ENCODE data around the gene CHD3.

CHD3 gene

DNA sequence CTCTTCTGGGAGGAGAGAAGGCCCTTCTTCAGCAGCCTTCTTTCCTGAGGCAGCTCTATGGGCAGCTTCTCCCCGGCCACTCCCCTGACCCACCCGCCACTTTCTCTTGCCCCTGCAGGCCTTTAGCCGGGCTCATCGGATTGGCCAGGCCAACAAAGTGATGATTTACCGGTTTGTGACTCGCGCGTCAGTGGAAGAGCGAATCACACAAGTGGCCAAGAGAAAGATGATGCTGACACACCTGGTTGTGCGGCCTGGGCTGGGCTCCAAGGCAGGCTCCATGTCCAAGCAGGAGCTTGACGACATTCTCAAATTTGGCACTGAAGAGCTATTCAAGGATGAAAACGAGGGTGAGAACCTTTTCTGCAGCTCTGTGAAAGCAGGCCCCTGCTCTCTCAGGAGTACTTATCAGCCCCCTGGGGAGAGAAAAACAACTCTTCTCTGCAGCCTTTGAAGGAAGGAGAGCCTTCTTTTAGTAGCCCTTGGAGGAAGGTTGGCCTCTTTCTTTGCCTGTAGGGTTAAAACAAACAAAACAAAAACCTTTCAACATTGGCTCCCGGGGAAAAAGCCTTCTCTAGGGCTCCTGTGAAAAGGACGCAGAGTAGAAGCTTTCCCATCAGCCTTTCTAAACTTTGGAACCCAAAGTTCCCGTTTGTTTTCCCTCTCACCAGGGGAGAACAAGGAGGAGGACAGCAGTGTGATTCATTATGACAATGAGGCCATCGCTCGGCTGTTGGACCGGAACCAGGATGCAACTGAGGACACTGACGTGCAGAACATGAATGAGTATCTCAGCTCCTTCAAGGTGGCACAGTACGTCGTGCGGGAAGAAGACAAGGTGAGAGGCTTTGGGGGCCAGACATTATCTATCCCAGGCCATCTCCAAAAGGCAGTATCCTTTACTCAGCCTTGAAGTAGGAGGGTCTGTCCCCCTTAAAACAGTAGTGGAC is 14.8 kb downstream of the CHD3 start:
- no peak for DNase-seq

- no peak for DNase-seq
Observed at GRCh38 chr17:7909089-7909488, 20.5 kb downstream of the CHD3 start.

DNA sequence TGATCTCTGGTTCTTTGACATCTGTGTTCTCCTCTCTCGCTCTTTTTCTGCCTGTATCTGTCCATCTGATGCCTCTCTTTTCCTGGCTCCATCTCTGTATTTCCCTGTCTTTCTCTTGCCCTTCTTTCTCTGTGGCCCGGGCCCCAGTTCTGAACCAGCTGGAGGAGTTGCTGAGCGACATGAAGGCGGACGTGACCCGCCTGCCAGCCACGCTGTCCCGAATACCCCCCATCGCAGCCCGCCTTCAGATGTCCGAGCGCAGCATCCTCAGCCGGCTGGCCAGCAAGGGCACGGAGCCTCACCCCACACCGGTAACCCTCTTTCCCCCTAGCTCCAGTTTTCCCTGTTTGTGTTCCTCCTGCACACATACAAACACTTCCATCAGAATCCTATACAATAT is 21.7 kb downstream of the CHD3 start:
- DNase-seq, result no peak

- no peak for DNase-seq
Observed at GRCh38 chr17:7910711-7911110, 22.1 kb downstream of the CHD3 start.

GRCh38 chr17:7911116-7911515 is 22.5 kb downstream of the CHD3 start:
- DNase-seq, result no peak

- DNase-seq, result peak; percentile 35
Observed at GRCh38 chr17:7912927-7913524, 24.4 kb downstream of the CHD3 start.

DNA sequence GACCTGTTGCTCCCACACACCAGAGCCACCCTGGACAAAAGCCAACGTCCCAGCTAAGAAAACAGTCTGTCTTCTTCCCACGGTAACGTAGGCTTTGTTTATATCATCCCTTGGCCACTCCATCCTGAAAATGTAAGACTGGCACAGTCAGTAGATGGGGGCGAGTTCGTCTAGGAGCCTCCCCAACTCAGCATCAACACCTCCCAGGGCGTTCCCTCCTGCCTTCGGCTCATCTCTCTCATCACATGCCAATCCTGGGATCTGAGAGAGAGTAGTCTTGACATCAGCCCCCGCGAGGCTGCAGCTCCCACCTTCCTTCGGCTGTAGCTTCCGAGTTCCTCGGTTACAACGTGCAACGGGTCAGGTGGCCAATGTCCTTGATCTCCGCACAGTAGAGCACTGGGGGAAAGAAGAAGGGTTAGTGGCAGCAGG is 26.6 kb downstream of the CHD3 start:
- no peak for DNase-seq

- peak; percentile 81 for DNase-seq
Observed at GRCh38 chr17:7915611-7916384, 27.2 kb downstream of the CHD3 start, which contains the start of gene RNF227. TSS of gene RNF227 (minus strand) at chr17:7916289. CDS start at chr17:7916195, 94 bp downstream.

- DNase-seq, result no peak
Observed at GRCh38 chr17:7916385-7916682, 27.7 kb downstream of the CHD3 start.

GRCh38 chr17:7916808-7917207 is 28.2 kb downstream of the CHD3 start:
- DNase-seq, result no peak

DNA sequence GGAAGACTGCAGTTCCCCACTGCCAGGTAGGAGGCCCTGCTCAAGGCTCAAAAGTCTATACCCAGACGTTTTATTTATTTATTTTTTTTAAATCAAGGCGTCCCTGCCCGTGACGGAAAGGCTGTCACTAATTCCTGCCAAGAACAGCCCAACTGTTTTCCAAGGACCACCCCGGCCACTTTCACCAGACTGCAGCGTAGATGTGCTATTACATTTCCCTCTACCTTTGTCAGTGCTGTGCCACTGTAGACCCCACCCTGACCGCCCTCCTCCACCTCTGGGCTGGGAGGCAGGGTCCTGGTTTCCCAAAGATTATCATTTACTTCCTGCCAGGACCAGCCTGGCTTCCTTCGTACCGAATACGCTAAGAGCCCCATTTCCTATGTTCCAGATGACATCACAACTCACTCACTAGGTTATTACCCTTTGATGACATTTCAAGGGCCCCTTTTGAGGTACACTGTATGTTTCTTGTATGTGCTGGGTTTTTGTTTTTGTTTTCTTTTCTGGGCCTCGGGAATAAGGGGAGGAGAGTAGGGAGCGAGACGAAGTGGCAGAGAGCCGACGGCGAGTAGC is 33.8 kb downstream of the CHD3 start:
- DNase-seq, result no peak

- no peak for DNase-seq
Observed at GRCh38 chr17:7922845-7923628, 34.4 kb downstream of the CHD3 start.

DNA sequence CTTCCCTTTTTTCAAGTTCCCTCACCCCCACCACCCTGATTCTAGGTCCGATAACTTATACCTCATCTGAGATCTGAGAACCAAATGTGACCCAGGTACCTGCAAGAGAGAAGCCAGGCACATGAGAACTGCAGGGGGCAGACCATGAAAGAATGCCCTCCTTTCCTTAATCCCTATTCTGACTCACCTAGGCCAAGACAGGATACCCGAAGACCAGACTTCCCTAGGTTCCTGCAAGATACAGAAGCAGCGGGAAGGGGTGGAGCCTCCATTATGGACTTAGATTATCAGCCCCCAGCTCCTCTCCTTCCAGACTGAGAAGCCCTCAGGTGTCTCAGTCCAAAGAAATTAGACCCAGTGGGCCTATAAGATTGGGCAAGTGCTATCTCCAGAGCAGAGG is 39.0 kb downstream of the CHD3 start:
- no peak for DNase-seq

GRCh38 chr17:7929158-7930023 is 40.8 kb downstream of the CHD3 start, which contains the start of gene KCNAB3:
TSS of gene KCNAB3 (minus strand) at chr17:7929856. CDS start at chr17:7929435, 421 bp downstream.
- no peak for DNase-seq

DNA sequence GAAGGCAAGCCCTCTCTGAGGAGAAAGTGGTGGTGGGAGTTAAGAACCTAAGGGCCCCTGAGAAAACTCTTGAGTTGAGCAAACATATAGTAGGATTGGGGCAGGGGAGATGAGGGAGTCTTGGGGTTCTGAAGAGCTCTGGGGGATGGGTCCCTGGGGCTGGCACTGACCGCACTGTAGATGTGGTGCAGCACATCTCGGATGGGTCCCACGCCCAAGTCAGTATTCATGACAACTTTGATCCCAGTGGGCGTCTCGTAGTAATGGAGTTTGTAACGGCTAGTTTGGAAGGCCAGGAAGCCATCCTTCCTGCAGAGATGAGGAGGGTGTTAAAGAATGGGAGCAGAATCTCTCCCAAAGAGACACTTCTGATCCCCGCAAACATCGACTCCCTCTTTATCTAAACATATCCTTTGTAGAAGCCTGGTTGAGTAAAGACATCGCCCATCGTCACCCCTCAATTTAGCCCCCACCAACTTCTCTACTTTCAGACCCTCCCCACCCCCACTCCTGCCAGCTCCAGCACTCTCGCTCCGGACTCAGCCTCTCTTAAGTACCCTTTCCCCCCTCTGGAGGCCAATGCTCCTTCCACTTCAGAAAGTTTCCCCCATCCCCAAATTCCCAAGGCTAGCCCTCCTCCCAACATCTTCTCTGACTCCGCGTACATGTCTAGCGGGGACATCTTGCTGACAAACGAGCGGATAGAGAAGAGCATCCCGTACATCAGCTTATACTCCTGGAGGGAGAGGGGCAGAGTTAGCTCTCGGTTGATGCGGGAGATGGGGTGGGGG is 42.4 kb downstream of the CHD3 start:
- DNase-seq, result no peak

DNA sequence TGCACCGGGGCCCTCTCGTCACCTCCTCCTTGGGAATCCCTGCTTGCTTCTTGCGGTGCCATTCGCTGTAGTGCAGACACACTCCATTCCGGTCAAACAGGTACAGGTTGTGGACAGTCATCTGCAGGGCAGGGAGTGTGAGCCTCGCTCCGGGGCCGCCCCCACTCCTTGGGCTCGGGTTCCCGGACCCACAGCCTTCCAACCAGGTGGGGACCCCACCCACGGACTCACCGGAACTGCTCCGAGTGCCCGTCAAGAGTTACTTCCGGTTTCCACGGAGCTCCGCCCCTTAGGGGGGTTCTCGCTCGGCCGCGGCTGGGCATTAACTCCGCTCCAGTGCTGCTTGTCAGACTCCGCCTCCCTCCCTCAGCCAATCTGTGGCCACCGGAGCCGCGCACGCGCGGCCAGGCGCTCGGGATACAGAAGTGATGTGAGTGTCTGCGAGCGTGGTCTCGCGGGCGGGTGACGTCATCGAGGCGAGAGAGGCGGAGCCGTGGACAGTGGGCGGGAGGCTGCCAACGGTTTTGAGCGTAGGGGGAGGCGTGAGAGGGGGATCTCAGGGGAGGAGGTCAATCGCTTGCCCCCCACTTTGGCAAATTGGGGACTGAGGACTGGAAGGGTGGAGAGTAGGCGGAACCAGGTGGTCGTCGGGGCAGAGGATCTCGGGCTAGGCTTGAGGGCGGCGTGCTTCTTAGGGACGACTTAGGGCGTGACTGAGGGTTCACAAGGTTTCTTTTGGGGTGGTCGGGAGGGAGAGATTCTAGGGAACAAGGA is 43.3 kb downstream of the CHD3 start, which contains the start of the genes CNTROB and TRAPPC1:
CNTROB (plus strand) TSS at position 498 of the 774 bp plus-strand sequence. CDS start 874 bp downstream, outside the sequence.
TRAPPC1 (minus strand) TSS at position 238 of the 774 bp plus-strand sequence; CDS start at position 121, 117 bp downstream.
- DNase-seq, result peak; percentile 91

DNA sequence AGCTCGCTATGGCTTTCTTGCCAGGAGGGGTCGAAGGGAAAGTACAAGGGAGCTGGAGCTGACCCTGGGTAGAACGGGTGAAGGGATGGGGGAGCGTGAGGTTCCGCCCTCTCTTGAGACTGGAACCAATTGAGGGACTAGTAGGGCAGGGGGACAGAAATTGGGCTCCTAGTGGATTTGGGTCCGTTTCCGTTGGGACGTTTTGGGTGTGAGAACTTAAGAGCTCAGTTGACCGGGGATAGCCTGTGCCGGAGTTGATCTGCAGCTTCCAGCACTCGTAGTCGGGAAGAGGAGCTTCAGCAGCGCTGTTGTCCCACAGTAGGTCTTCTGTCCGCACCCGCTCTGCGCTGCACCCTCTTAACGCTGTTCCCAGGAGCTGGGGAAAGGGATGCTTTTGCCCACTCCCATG is 43.9 kb downstream of the CHD3 start:
- DNase-seq, result no peak

DNA sequence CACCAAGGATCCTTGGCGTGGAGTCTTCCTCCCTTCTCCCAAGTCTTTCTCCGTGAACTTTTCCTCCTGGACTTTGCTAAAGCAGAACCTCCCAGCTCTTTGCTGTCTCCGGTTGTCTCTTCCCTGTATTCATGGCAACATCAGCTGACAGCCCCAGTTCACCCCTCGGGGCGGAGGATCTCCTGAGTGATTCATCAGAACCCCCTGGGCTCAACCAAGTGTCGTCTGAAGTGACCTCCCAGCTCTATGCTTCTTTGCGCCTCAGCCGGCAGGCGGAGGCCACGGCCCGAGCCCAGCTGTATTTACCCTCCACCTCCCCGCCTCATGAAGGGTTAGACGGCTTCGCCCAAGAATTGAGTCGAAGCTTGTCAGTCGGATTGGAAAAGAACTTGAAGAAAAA is 44.4 kb downstream of the CHD3 start:
- no peak for DNase-seq

- DNase-seq, result no peak
Observed at GRCh38 chr17:7935859-7936258, 47.3 kb downstream of the CHD3 start.

Data from DMS 273 treated with DMSO at 0.1 percent for 48 hours (cell line).